GM12878 (cell line): ENCODE measurements around the gene MCM5. TPM values are rescaled to one million over a fixed set of nuclear protein-coding genes. Genes with fewer than 3 reads are reported as not detected.

Experiments
- ATAC-seq: fragments of 200-7000 bp; cut with Tn5 transposase; 3 replicates; pipeline ENCODE4 v1.9.1; 2020; ENCODE audit warnings: mild to moderate bottlenecking, moderate library complexity
- BruUV-seq: library from RNA; stranded (reverse); fragments of 400-500 nt; replicated peaks from 2 replicates; lab custom pipeline; 2021; lab: Mats Ljungman, UMichigan
- CTCF ChIA-PET: fragments of 300-600 bp; sonication (Branson Sonifier 250); formaldehyde crosslinking; extraction: SDS; loops from one replicate; lab custom pipeline; 2021; ENCODE audit warnings: inconsistent platforms; lab: Yijun Ruan, JAX
- POLR2A ChIA-PET: fragments of 350-600 bp; formaldehyde crosslinking; extraction: SDS; loops from one replicate; lab custom pipeline; 2021; ENCODE audit warnings: inconsistent platforms; lab: Charles Lee
- RAD21 ChIA-PET: fragments of 300-600 bp; sonication (Branson Sonifier 250); formaldehyde crosslinking; loops from one replicate; lab custom pipeline; 2023; ENCODE audit warnings: antibody characterized with exemption; ENCODE audit not compliant: unreplicated experiment; lab: Charles Lee
- SMC1A ChIA-PET: fragments of 300-600 bp; sonication (Branson Sonifier 250); formaldehyde crosslinking; loops from one replicate; lab custom pipeline; 2023; ENCODE audit not compliant: unreplicated experiment, uncharacterized antibody; lab: Charles Lee
- DNase-seq: peaks from one replicate; pipeline ENCODE4 v3.0.0-alpha.2; 2011; ENCODE audit warnings: low read depth, low spot score
- FAIRE-seq: peaks from 3 replicates; lab custom pipeline; 2011; peaks lifted over from hg19 to GRCh38; lab: Jason Lieb, UNC
- H2AFZ ChIP-seq: 2 replicates; pipeline ENCODE4 v1.6.0; 2011; ENCODE audit warnings: low read depth, low read length, control low read depth; ENCODE audit not compliant: control insufficient read depth
- H3K27ac ChIP-seq: 2 replicates; pipeline ENCODE4 v1.5.1; 2011; ENCODE audit warnings: control low read depth; ENCODE audit not compliant: control insufficient read depth, insufficient read depth
- H3K27me3 ChIP-seq, 2 experiments: replicated peaks in 1 of 2; 2 replicates each; pipeline versions ENCODE4 v1.6.0 to v1.6.1; 2011; ENCODE audit warnings: low read length in 1 of 2; ENCODE audit not compliant: control insufficient read depth in 2 of 2, insufficient read depth in 2 of 2
- H3K36me3 ChIP-seq, 2 experiments: 2 replicates each; pipeline ENCODE4 v1.5.1; 2011; ENCODE audit warnings: low read length in 1 of 2; ENCODE audit not compliant: control insufficient read depth in 2 of 2, insufficient read depth in 2 of 2
- H3K4me1 ChIP-seq: 2 replicates; pipeline ENCODE4 v1.6.1; 2011; ENCODE audit warnings: mild to moderate bottlenecking, low read length, moderate library complexity, mixed read lengths; ENCODE audit not compliant: control insufficient read depth, insufficient read depth
- H3K4me2 ChIP-seq: 2 replicates; pipeline ENCODE4 v1.6.0; 2011; ENCODE audit warnings: control low read depth; ENCODE audit not compliant: control insufficient read depth, insufficient read depth
- H3K4me3 ChIP-seq: fragments of 200-600 bp; sonication (generic); 2 replicates; pipeline ENCODE4 v1.5.1; 2016
- H3K79me2 ChIP-seq: 2 replicates; pipeline ENCODE4 v1.6.0; 2011; ENCODE audit warnings: low read length; ENCODE audit not compliant: control insufficient read depth, insufficient read depth
- H3K9ac ChIP-seq: 2 replicates; pipeline ENCODE4 v1.8.0; 2011; ENCODE audit warnings: low read length, control low read depth, mixed read lengths; ENCODE audit not compliant: control insufficient read depth, insufficient read depth
- H3K9me3 ChIP-seq: replicated peaks from 3 replicates; pipeline ENCODE4 v1.5.1; 2011; ENCODE audit warnings: mild to moderate bottlenecking, low read length; ENCODE audit not compliant: control insufficient read depth, insufficient read depth
- H4K20me1 ChIP-seq: 2 replicates; pipeline ENCODE4 v1.6.0; 2011; ENCODE audit not compliant: control insufficient read depth, insufficient read depth
- CBX5 ChIP-seq: sonication (generic); IDR thresholded peaks from 2 replicates; pipeline ENCODE4 v1.6.1; 2016; ENCODE audit warnings: low read depth, moderate library complexity, mild to moderate bottlenecking, inconsistent platforms
- EGR1 ChIP-seq, 2 experiments: IDR thresholded peaks; 1 replicate in 1 of 2; 2 replicates in 1 of 2; pipeline ENCODE4 v1.6.1; 2011 to 2012; ENCODE audit warnings: low read depth in 2 of 2, low read length in 2 of 2, borderline replicate concordance in 1 of 2, mild to moderate bottlenecking in 1 of 2, moderate library complexity in 1 of 2
- HCFC1 ChIP-seq: fragments of 150-350 bp; IDR thresholded peaks from 2 replicates; pipeline ENCODE4 v1.6.1; 2014; ENCODE audit warnings: low read length
- KAT2A ChIP-seq: conservative IDR thresholded peaks from 2 replicates; pipeline ENCODE4 v1.6.1; 2011; ENCODE audit warnings: low read depth, low read length; ENCODE audit not compliant: control insufficient read depth
- MEF2A ChIP-seq: IDR thresholded peaks from 2 replicates; pipeline ENCODE4 v1.6.1; 2011; ENCODE audit warnings: low read depth, mild to moderate bottlenecking, low read length, moderate library complexity; ENCODE audit not compliant: insufficient read depth
- MTA2 ChIP-seq: fragments of 450-650 bp; IDR thresholded peaks from 2 replicates; pipeline ENCODE4 v1.6.1; 2016; ENCODE audit warnings: low read depth, mild to moderate bottlenecking, moderate library complexity
- MYC ChIP-seq: IDR thresholded peaks from 2 replicates; pipeline ENCODE4 v1.6.1; 2011; ENCODE audit warnings: mild to moderate bottlenecking, low read length, moderate library complexity, inconsistent platforms; ENCODE audit not compliant: insufficient read depth, insufficient replicate concordance, insufficient read length, severe bottlenecking
- NR2C2 ChIP-seq: IDR thresholded peaks from 2 replicates; pipeline ENCODE4 v1.6.1; 2011; ENCODE audit warnings: borderline replicate concordance, low read depth; ENCODE audit not compliant: control insufficient read depth, insufficient read length
- POLR2AphosphoS2 ChIP-seq: IDR thresholded peaks from 2 replicates; pipeline ENCODE4 v1.6.1; 2011; ENCODE audit warnings: low read depth, mild to moderate bottlenecking, low read length, improper control_type of control experiment, moderate library complexity
- TCF7 ChIP-seq: IDR thresholded peaks from 2 replicates; pipeline ENCODE4 v1.6.1; 2014; ENCODE audit warnings: antibody characterized with exemption, borderline replicate concordance
- YY1 ChIP-seq: IDR thresholded peaks from 2 replicates; pipeline ENCODE4 v1.6.1; 2011; ENCODE audit warnings: low read depth, mild to moderate bottlenecking, low read length
- WGBS: methylation state at CpG from one replicate; pipeline ENCODE4 v1.1.6; 2016; ENCODE audit warnings: low lambda C conversion rate; ENCODE audit not compliant: insufficient replicate concordance, insufficient coverage; ENCODE audit errors: missing lambda C conversion rate; 5-methylcytosine and 5-hydroxymethylcytosine counted together
- in situ Hi-C: fragments of 300-500 bp; cut with MboI; formaldehyde crosslinking; loops from 9 replicates; pipeline ENCODE4 v1.14.3; 2018; ENCODE audit warnings: mixed read lengths
- intact Hi-C: fragments of 100-400 bp; cut with micrococcal nuclease; formaldehyde crosslinking; loops from one replicate; pipeline ENCODE4 v1.14.2; 2022; ENCODE audit not compliant: unreplicated experiment
- polyA plus RNA-seq, 11 experiments: library from polyadenylated mRNA; depleted of rRNA in 4 of 11; unstranded in 6 of 11; stranded (reverse) in 5 of 11; fragments of >200 nt; fragmentation: Nextera tagmentation in 4 of 11; fragmentation: Illumina TruSeq in 1 of 11; extraction: Ambion mirVana in 4 of 11; extraction: Trizol in 1 of 11; gene quantifications; 1 replicate in 1 of 11; 2 replicates in 10 of 11; pipeline versions ENCODE4 v1.2.1 to v1.2.3, GENCODE V29; 2011 to 2016; ENCODE audit warnings: inconsistent platforms in 2 of 11, missing spikeins in 2 of 11, low read depth in 1 of 11
- total RNA-seq, 4 experiments: library from RNA; depleted of rRNA in 3 of 4; stranded (reverse); fragments of >200 nt in 3 of 4; fragmentation: Illumina TruSeq in 1 of 4; extraction: Trizol in 1 of 4; gene quantifications; 2 replicates each; pipeline versions ENCODE4 v1.2.1 to v1.2.3, GENCODE V29; 2013 to 2021

Gene MCM5
- total and polyA plus RNA-seq, 10 of the 15 experiments (the other 5 are each of a cell fraction or from before 2014, with no cell fraction given) = 14.1 to 360 (median 164) TPM

- TF ChIP-seq MYC (no peak), CBX5 (no peak), POLR2AphosphoS2 (no peak), KAT2A (no peak), MEF2A (no peak), HCFC1 (no peak), NR2C2 (no peak), YY1 (no peak), MTA2 (no peak)
- TF ChIP-seq, all 136 proteins: peak for 0
Measured at GRCh38 chr22:35439365-35439717, 39.4 kb downstream of the MCM5 start (continued).

- SMC1A ChIA-PET = no interaction called here
- no peak for ATAC-seq
Measured at GRCh38 chr22:35440129-35440528, 40.2 kb downstream of the MCM5 start.

More at GRCh38 chr22:35440129-35440528, 40.2 kb downstream of the MCM5 start:
- no peaks in the 10 kb centered on the region for H3K27me3 ChIP-seq
- RAD21 ChIA-PET = no interaction called here
- BruUV-seq = no TSS peak
- H4K20me1 ChIP-seq = no peaks in the 10 kb centered on the region
- in situ Hi-C loops (no loop called here), intact Hi-C loops (no loop called here)
- CTCF ChIA-PET = no interaction called here
- H2AFZ ChIP-seq = no peak overlapping the region
- no peaks in the 10 kb centered on the region for H3K9me3 ChIP-seq
- no peak overlapping the region for H3K9ac ChIP-seq
- H3K79me2 ChIP-seq = no peaks in the 10 kb centered on the region
- H3K4me2 ChIP-seq = no peak overlapping the region
- FAIRE-seq (no peak), DNase-seq (no peak)
- H3K4me1 ChIP-seq = no peaks in the 10 kb centered on the region
- no peak overlapping the region for H3K27ac ChIP-seq
- POLR2A ChIA-PET = no interaction called here
- TF ChIP-seq EGR1 (IDR thresholded peaks at IDR 0.05; ENCODE audit: borderline replicate concordance in 1 of 2, low read depth in 2 of 2, low read length in 2 of 2) (no peak), TCF7 (no peak)
- 42% methylated on average over 3 of the region's 3 CpGs for WGBS
- H3K4me3 ChIP-seq = no peak overlapping the region
- no peaks in the 10 kb centered on the region; a peak in 2 of 4 replicates for H3K36me3 ChIP-seq
